ENCODE results near the gene CYP4F11.
"Not testable (repeated sequence)": the region's sequence is repeated elsewhere in the genome, so short reads cannot be mapped to it uniquely, and the experiment has no call there.

The CYP4F11 gene

GRCh38 chr19:15902254-15902653 lies 32.1 kb downstream of the CYP4F11 start:
- Histone ChIP-seq H3K27me3 (ENCODE audit: control insufficient read depth in 1 of 2, insufficient read depth in 2 of 2, low read length in 2 of 2) (no peaks in the 10 kb centered on the region), H3K9me3 (ENCODE audit: control insufficient read depth in 1 of 2, low read length in 2 of 2) (no peaks in the 10 kb centered on the region), H3K9ac (ENCODE audit: low read depth in 1 of 2, low read length in 2 of 2) (no peak overlapping the region), H3K4me1 (ENCODE audit: control insufficient read depth in 1 of 2, insufficient read depth in 2 of 2, low read length in 2 of 2) (peaks cover 0 to 4% of the 10 kb centered on the region in 2 donors), H3K4me3 (ENCODE audit: low read depth in 1 of 2, low read length in 2 of 2) (no peak overlapping the region), H3K36me3 (ENCODE audit: control insufficient read depth in 1 of 2, insufficient read depth in 2 of 2, low read length in 2 of 2) (no peaks in the 10 kb centered on the region), H3K27ac (ENCODE audit: low read depth, low read length) (no peak overlapping the region)

- no peaks in the 10 kb centered on the region for H3K9me3 ChIP-seq (ENCODE audit: control insufficient read depth in 1 of 2, low read length in 2 of 2)
- H3K4me3 ChIP-seq (ENCODE audit: low read depth in 1 of 2, low read length in 2 of 2) = no peak overlapping the region
- peaks cover 6% of the 10 kb centered on the region in 2 donors for H3K4me1 ChIP-seq (ENCODE audit: control insufficient read depth in 1 of 2, insufficient read depth in 2 of 2, low read length in 2 of 2)
- H3K27me3 ChIP-seq (ENCODE audit: control insufficient read depth in 1 of 2, insufficient read depth in 2 of 2, low read length in 2 of 2) = no peaks in the 10 kb centered on the region
- H3K9ac ChIP-seq (ENCODE audit: low read depth in 1 of 2, low read length in 2 of 2) = no peak overlapping the region
- H3K36me3 ChIP-seq (ENCODE audit: control insufficient read depth in 1 of 2, insufficient read depth in 2 of 2, low read length in 2 of 2) = no peaks in the 10 kb centered on the region
- no peak overlapping the region for H3K27ac ChIP-seq (ENCODE audit: low read depth, low read length)
Observed at GRCh38 chr19:15900504-15900903, 33.8 kb downstream of the CYP4F11 start.

GRCh38 chr19:15900032-15900431 lies 34.3 kb downstream of the CYP4F11 start:
- not testable (repeated sequence) for H3K27me3 ChIP-seq (ENCODE audit: control insufficient read depth in 1 of 2, insufficient read depth in 2 of 2, low read length in 2 of 2); H3K27ac ChIP-seq (ENCODE audit: low read depth, low read length); H3K36me3 ChIP-seq (ENCODE audit: control insufficient read depth in 1 of 2, insufficient read depth in 2 of 2, low read length in 2 of 2); H3K9me3 ChIP-seq (ENCODE audit: control insufficient read depth in 1 of 2, low read length in 2 of 2); H3K4me3 ChIP-seq (ENCODE audit: low read depth in 1 of 2, low read length in 2 of 2); H3K9ac ChIP-seq (ENCODE audit: low read depth in 1 of 2, low read length in 2 of 2); H3K4me1 ChIP-seq (ENCODE audit: control insufficient read depth in 1 of 2, insufficient read depth in 2 of 2, low read length in 2 of 2)

- not testable (repeated sequence) for H3K4me3 ChIP-seq (ENCODE audit: low read depth in 1 of 2, low read length in 2 of 2); H3K36me3 ChIP-seq (ENCODE audit: control insufficient read depth in 1 of 2, insufficient read depth in 2 of 2, low read length in 2 of 2); H3K9ac ChIP-seq (ENCODE audit: low read depth in 1 of 2, low read length in 2 of 2); H3K4me1 ChIP-seq (ENCODE audit: control insufficient read depth in 1 of 2, insufficient read depth in 2 of 2, low read length in 2 of 2); H3K9me3 ChIP-seq (ENCODE audit: control insufficient read depth in 1 of 2, low read length in 2 of 2); H3K27ac ChIP-seq (ENCODE audit: low read depth, low read length); H3K27me3 ChIP-seq (ENCODE audit: control insufficient read depth in 1 of 2, insufficient read depth in 2 of 2, low read length in 2 of 2)
Observed at GRCh38 chr19:15899561-15899960, 34.8 kb downstream of the CYP4F11 start.

- Histone ChIP-seq H3K4me1 (ENCODE audit: control insufficient read depth in 1 of 2, insufficient read depth in 2 of 2, low read length in 2 of 2) (peaks cover 19% of the 10 kb centered on the region in 2 donors), H3K4me3 (ENCODE audit: low read depth in 1 of 2, low read length in 2 of 2) (peak within 1 kb of the TSS; percentile 48 to 61), H3K9me3 (ENCODE audit: control insufficient read depth in 1 of 2, low read length in 2 of 2) (no peaks in the 10 kb centered on the region), H3K36me3 (ENCODE audit: control insufficient read depth in 1 of 2, insufficient read depth in 2 of 2, low read length in 2 of 2) (no peaks in the 10 kb centered on the region), H3K9ac (ENCODE audit: low read depth in 1 of 2, low read length in 2 of 2) (peak within 1 kb of the TSS; percentile 12 to 35), H3K27me3 (ENCODE audit: control insufficient read depth in 1 of 2, insufficient read depth in 2 of 2, low read length in 2 of 2) (no peaks in the 10 kb centered on the region), H3K27ac (ENCODE audit: low read depth, low read length) (peak within 1 kb of the TSS; percentile 32)
Observed at GRCh38 chr19:15897738-15898276, 36.5 kb downstream of the CYP4F11 start, which contains the start of gene CYP4F2. Gene CYP4F2, minus strand, starts transcription at chr19:15898074. Its CDS starts 463 bp downstream, at chr19:15897611.

GRCh38 chr19:15897026-15897737 lies 37.1 kb downstream of the CYP4F11 start:
- Histone ChIP-seq H3K36me3 (ENCODE audit: control insufficient read depth in 1 of 2, insufficient read depth in 2 of 2, low read length in 2 of 2) (no peaks in the 10 kb centered on the region), H3K4me1 (ENCODE audit: control insufficient read depth in 1 of 2, insufficient read depth in 2 of 2, low read length in 2 of 2) (peaks cover 19 to 23% of the 10 kb centered on the region in 2 donors), H3K9ac (ENCODE audit: low read depth in 1 of 2, low read length in 2 of 2) (peak overlapping the region; percentile 12 to 35), H3K4me3 (ENCODE audit: low read depth in 1 of 2, low read length in 2 of 2) (peak overlapping the region; percentile 48 to 61), H3K9me3 (ENCODE audit: control insufficient read depth in 1 of 2, low read length in 2 of 2) (no peaks in the 10 kb centered on the region), H3K27me3 (ENCODE audit: control insufficient read depth in 1 of 2, insufficient read depth in 2 of 2, low read length in 2 of 2) (no peaks in the 10 kb centered on the region), H3K27ac (ENCODE audit: low read depth, low read length) (no peak overlapping the region)

GRCh38 chr19:15895876-15896430 lies 38.4 kb downstream of the CYP4F11 start:
- H3K36me3 ChIP-seq (ENCODE audit: control insufficient read depth in 1 of 2, insufficient read depth in 2 of 2, low read length in 2 of 2) = no peaks in the 10 kb centered on the region

GRCh38 chr19:15894359-15894758 lies 40.0 kb downstream of the CYP4F11 start:
- H3K4me3 ChIP-seq (ENCODE audit: low read depth in 1 of 2, low read length in 2 of 2) = no peak overlapping the region
- H3K27ac ChIP-seq (ENCODE audit: low read depth, low read length) = no peak overlapping the region
- H3K9ac ChIP-seq (ENCODE audit: low read depth in 1 of 2, low read length in 2 of 2) = no peak overlapping the region
- no peaks in the 10 kb centered on the region for H3K36me3 ChIP-seq (ENCODE audit: control insufficient read depth in 1 of 2, insufficient read depth in 2 of 2, low read length in 2 of 2)
- no peaks in the 10 kb centered on the region for H3K27me3 ChIP-seq (ENCODE audit: control insufficient read depth in 1 of 2, insufficient read depth in 2 of 2, low read length in 2 of 2)
- H3K4me1 ChIP-seq (ENCODE audit: control insufficient read depth in 1 of 2, insufficient read depth in 2 of 2, low read length in 2 of 2) = peaks cover 19 to 23% of the 10 kb centered on the region in 2 donors
- no peaks in the 10 kb centered on the region for H3K9me3 ChIP-seq (ENCODE audit: control insufficient read depth in 1 of 2, low read length in 2 of 2)

More at GRCh38 chr19:15895876-15896430, 38.4 kb downstream of the CYP4F11 start:
- H3K27me3 ChIP-seq (ENCODE audit: control insufficient read depth in 1 of 2, insufficient read depth in 2 of 2, low read length in 2 of 2) = no peaks in the 10 kb centered on the region
- no peaks in the 10 kb centered on the region for H3K9me3 ChIP-seq (ENCODE audit: control insufficient read depth in 1 of 2, low read length in 2 of 2)
- H3K9ac ChIP-seq (ENCODE audit: low read depth in 1 of 2, low read length in 2 of 2) = no peak overlapping the region
- peaks cover 19 to 23% of the 10 kb centered on the region in 2 donors for H3K4me1 ChIP-seq (ENCODE audit: control insufficient read depth in 1 of 2, insufficient read depth in 2 of 2, low read length in 2 of 2)
- H3K27ac ChIP-seq (ENCODE audit: low read depth, low read length) = no peak overlapping the region
- H3K4me3 ChIP-seq (ENCODE audit: low read depth in 1 of 2, low read length in 2 of 2) = no peak overlapping the region

GRCh38 chr19:15893477-15893876 lies 40.9 kb downstream of the CYP4F11 start:
- H3K36me3 ChIP-seq (ENCODE audit: control insufficient read depth in 1 of 2, insufficient read depth in 2 of 2, low read length in 2 of 2) = no peaks in the 10 kb centered on the region
- H3K9me3 ChIP-seq (ENCODE audit: control insufficient read depth in 1 of 2, low read length in 2 of 2) = no peaks in the 10 kb centered on the region
- no peaks in the 10 kb centered on the region for H3K27me3 ChIP-seq (ENCODE audit: control insufficient read depth in 1 of 2, insufficient read depth in 2 of 2, low read length in 2 of 2)
- H3K9ac ChIP-seq (ENCODE audit: low read depth in 1 of 2, low read length in 2 of 2) = no peak overlapping the region
- H3K4me3 ChIP-seq (ENCODE audit: low read depth in 1 of 2, low read length in 2 of 2) = no peak overlapping the region
- H3K27ac ChIP-seq (ENCODE audit: low read depth, low read length) = no peak overlapping the region
- peaks cover 19 to 23% of the 10 kb centered on the region in 2 donors for H3K4me1 ChIP-seq (ENCODE audit: control insufficient read depth in 1 of 2, insufficient read depth in 2 of 2, low read length in 2 of 2)

- peaks cover 18% of the 10 kb centered on the region in 2 donors for H3K4me1 ChIP-seq (ENCODE audit: control insufficient read depth in 1 of 2, insufficient read depth in 2 of 2, low read length in 2 of 2)
Observed at GRCh38 chr19:15892012-15892411, 42.3 kb downstream of the CYP4F11 start.

More at GRCh38 chr19:15892012-15892411, 42.3 kb downstream of the CYP4F11 start:
- H3K9ac ChIP-seq (ENCODE audit: low read depth in 1 of 2, low read length in 2 of 2) = no peak overlapping the region
- no peak overlapping the region for H3K4me3 ChIP-seq (ENCODE audit: low read depth in 1 of 2, low read length in 2 of 2)
- H3K36me3 ChIP-seq (ENCODE audit: control insufficient read depth in 1 of 2, insufficient read depth in 2 of 2, low read length in 2 of 2) = no peaks in the 10 kb centered on the region
- H3K9me3 ChIP-seq (ENCODE audit: control insufficient read depth in 1 of 2, low read length in 2 of 2) = no peaks in the 10 kb centered on the region
- no peak overlapping the region for H3K27ac ChIP-seq (ENCODE audit: low read depth, low read length)
- H3K27me3 ChIP-seq (ENCODE audit: control insufficient read depth in 1 of 2, insufficient read depth in 2 of 2, low read length in 2 of 2) = no peaks in the 10 kb centered on the region
